ENCODE measurements around the gene ADAM23.

DNA sequence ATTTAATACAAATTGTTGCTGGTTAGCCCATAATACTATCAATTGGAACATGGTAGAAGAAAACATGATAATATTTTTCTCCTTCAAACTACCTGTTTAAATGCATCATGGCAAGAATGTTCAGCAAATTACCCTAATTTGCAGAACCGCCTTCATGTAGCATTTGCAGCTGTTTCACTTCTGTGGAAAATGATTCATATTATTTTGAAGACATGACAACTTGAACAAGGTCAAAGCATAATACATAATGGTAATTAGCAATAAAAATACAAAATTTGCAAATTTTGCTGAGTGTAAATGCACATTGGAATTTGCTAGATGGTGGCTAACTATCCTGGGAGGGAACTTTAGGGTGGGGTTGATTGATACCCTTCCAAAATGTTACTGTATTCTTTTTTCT lies 30.8 kb downstream of the ADAM23 start:
- TF ChIP-seq TCF12 (IDR thresholded peaks at IDR 0.05; ENCODE audit: low read depth) (no peak), RAD21 (IDR thresholded peaks at IDR 0.05; ENCODE audit: low read depth) (no peak)

Measured in Ishikawa (cell line).